ENCODE data around the gene C2orf49.
"Not testable (repeated sequence)": the region's sequence is repeated elsewhere in the genome, so short reads cannot be mapped to it uniquely, and the experiment has no call there.

C2orf49 gene

GRCh38 chr2:105323111-105323510 lies 14.2 kb upstream of the C2orf49 start:
- no peak for DNase-seq

DNA sequence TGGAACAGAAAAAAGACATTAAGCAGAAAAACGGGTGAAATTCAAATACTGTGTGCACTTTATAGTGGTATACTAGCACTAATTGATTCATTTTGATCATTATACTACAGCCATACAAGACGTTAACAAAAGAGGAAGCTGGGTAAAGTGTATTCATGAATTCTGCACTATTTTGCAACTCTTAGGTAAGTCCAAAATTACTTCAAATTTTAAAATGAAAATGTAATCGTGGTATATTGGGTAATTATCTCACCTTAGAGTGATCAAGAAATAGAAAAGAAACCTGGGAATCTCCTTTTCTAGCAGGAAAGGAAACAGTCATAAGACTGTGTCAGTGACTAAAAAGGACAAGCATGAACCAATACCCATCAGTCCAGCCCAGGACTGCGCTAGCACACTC lies 13.2 kb upstream of the C2orf49 start:
- DNase-seq, result no peak

DNA sequence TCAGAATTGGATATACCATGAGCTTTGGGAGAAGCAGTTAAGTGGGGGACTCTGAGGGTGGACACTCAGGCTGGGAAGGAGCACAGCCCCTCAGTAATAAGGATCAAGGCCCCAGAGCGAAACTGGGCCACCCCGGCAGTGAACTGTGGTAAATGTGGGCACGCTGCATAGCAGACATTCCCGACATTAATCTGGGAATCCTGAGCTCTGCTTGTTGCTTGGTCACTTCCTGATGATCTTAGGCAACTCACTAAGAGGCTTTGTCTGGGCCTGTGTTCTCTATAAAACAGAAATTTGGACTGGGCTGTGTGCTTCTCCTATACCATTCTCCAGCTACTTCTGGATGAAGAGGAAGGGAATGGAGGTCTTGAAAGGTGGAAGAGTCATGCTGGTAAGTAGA lies 12.6 kb upstream of the C2orf49 start:
- DNase-seq, result no peak

- no peak for DNase-seq
These were observed 11.9 kb upstream of the C2orf49 start for GRCh38 chr2:105325389-105325963.

DNA sequence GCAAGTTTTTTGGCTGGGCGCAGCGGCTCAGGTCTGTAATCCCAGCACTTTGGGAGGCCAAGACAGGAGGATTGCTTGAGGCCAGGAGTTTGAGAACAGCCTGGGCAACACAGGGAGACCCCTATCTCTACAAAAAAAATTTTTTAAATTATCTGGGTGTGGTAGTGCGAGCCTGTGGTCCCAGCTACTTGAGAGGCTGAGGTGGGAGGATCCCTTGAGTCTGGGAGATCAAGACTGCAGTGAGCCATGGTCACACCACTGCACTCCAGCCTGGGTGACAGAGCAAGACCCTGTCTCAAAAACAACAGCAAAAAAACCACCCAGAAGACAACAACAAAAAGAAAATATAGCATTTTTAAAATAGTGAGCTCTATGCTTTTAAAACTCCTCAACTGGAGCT lies 10.1 kb upstream of the C2orf49 start:
- DNase-seq, result not testable (repeated sequence)

- DNase-seq, result no peak
These were observed 9.7 kb upstream of the C2orf49 start for GRCh38 chr2:105327690-105328089.

DNA sequence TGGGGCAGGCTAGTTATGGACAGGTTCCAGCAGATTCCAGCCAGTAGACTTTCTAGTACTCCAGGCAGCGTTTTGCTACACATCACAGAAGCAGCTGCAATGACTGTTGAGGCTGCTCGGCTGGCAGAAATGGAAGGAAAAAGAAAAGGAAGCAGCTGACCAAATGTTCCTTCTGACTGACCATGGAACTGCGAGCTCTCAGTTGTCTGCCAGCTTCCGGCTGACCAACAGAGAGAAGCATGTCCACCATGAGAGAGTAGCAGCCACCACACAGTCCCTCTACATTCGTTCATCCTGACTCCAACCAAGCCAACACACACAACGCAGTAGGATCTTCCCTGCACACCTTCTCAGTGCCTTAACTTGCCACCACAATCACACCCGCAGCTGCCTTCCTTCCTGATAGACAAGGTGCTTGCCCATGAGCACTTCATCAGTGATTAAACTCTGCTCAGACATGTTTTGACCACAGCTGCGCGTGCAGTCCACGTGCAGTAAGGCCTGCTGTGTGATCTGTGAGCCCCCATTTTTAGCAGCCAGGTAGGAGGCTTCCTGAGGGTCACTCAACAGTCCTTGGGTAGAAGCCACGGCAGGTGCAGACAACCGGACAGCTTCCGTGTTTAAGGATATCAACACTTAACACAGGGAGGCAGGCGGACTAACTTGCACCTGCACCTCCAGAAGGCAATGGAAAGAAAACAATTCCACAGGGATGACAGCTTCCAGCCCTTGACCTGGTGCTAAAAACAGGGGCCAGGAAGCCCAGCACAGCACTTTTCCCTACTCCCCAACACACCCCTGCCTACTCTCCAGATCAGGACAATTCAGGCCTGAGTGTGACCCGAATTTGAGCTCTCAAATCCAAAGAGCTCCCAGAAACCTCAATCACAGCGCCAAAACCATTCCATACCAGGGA lies 8.8 kb upstream of the C2orf49 start:
- DNase-seq, result peak; percentile 26

- no peak for DNase-seq
These were observed 8.2 kb upstream of the C2orf49 start for GRCh38 chr2:105329197-105329554.

- DNase-seq, result peak; percentile 33
These were observed 7.5 kb upstream of the C2orf49 start, which contains the start of gene TGFBRAP1 for GRCh38 chr2:105329561-105330495. TSS of gene TGFBRAP1 (minus strand) at chr2:105329735. CDS start at chr2:105308301, 21,434 bp downstream.

DNA sequence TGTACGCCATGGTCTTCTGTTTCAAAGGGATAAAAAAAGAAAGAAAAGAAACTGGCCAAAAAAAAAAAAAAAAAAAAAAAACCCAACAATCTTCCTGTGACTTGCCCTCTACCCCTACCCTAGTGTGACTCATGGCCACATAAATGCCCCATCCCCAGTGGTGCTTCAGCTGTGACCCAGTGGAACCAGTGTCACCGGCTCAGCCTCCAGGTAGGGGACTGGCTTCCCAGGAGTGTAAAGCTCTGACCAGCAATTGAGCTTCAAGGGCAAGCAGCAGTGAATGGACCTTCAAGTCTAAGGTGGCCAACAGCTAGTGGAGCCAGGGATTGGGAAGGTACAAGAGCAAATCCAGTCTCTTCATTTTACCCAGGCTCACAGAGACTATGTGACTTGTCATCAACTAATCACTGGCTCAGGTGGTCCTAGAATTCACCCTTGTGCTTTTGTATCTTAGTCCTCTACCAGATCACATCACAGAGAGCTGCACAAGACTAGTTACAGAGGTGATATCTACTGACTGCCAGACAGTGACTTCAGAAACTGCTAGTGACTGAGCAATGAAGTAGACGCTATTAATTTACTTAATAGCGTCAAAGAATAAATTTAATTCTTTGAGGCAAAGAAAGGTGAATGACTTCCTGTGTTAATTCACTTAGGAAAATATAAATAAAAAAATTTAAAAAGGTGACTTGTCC lies 6.5 kb upstream of the C2orf49 start:
- no peak for DNase-seq

GRCh38 chr2:105334211-105334610 lies 3.1 kb upstream of the C2orf49 start:
- no peak for DNase-seq

DNA sequence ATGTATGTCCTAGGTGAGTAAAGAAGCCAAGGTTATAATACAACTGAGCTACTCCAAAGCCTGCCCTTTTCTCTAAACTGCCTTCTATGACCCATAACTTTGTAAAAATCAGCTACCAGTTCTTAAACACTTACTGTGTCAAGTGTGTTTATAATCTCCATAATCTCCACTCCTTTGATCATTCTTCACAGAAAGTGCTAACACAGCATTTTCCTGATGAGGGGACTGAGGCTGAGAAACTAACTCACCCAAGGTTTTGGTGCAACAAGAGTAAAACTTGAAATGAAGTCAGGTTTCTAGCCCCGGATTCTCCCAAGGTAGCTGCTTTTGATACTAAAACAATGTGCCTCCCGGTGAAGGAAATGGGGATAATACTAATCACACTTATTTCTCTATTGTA lies 1.9 kb upstream of the C2orf49 start:
- DNase-seq, result no peak

DNA sequence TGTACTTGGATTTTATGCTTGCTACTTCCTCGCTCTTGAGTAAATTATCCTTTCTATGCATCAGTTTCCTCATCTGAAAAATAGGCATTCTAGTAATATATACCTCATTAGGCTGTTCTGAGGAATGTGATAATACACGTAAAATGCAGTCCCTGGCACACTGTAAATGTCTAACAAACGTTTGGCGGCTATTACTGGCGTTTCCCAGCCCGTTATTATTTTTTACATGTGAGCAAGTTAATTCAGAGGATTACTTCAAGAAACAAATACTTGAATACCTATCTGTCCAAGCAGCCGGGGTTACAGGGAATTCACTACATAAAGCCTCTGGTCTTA lies 586 bp upstream of the C2orf49 start:
- no peak for DNase-seq

GRCh38 chr2:105338020-105338385 lies 663 bp downstream of the C2orf49 start:
- no peak for DNase-seq

- DNase-seq, result no peak
These were observed 2.1 kb downstream of the C2orf49 start for GRCh38 chr2:105339414-105339813.

DNA sequence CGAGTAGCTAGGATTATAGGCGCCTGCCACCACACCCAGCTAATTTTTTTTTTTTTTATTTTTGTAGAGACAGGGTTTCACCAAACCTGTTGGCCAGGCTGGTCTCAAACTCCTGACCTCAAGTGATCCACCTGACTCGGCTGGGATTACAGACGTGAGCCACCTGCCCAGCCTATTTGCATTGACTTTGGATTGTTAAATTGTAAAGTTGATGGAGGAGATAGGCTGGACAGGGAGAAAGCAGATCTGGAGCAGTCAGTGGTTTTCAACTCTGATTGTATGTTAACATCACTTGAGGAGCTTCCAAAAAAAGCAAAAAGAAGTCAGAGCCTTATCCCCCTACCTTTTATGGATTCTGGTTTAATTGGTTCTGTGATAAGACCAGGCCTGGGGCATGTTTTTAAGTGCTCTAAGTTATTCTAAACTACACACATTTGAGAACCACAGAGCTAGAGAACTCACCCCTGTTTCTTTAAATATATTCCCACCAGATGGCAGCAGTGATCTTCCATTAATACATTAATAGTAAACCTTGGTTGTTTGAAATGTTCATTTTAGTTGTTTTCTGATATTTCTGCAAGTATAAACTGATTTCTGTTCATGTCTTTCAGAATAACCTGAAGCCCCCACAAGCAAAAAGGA lies 7.5 kb downstream of the C2orf49 start:
- DNase-seq, result peak; percentile 24

DNA sequence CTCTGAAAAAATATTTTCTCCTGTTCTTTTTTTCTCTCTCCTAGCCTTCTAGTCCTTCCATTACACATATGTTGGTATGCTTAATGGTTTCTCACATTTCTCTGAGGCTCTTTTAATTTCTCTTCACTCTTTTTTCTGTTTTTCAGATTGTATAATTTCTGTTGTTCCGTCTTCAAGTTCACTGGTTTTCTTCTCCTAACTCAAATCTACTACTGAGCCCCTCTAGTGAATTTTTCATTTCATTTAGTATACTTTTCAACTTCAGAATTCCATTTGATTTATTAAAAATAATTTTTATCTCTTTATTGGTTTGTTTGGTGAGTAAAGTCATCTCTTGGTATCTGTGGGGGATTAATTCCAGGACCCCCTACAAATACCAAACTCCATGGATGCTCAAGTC lies 19.8 kb downstream of the C2orf49 start:
- DNase-seq, result no peak

DNA sequence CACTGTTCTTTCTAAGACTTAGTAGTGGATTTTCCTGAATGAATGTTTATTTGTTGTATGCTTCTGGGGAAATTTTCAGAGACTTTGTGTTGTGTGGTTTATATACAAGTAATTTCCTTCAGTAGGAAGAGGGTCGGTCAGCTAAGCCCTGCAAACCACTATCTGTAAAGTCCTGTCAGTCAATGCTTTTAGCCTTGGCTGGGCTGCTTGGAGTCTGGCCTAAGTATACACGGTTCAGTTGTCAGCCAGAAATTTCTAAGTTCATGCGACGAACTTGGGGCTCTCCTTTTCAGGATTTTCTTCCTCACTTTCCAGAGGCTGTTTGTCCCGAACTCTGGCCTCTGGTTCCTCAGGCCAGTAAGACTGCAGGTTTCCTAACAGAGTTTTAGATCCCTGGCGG lies 21.3 kb downstream of the C2orf49 start:
- DNase-seq, result no peak

DNA sequence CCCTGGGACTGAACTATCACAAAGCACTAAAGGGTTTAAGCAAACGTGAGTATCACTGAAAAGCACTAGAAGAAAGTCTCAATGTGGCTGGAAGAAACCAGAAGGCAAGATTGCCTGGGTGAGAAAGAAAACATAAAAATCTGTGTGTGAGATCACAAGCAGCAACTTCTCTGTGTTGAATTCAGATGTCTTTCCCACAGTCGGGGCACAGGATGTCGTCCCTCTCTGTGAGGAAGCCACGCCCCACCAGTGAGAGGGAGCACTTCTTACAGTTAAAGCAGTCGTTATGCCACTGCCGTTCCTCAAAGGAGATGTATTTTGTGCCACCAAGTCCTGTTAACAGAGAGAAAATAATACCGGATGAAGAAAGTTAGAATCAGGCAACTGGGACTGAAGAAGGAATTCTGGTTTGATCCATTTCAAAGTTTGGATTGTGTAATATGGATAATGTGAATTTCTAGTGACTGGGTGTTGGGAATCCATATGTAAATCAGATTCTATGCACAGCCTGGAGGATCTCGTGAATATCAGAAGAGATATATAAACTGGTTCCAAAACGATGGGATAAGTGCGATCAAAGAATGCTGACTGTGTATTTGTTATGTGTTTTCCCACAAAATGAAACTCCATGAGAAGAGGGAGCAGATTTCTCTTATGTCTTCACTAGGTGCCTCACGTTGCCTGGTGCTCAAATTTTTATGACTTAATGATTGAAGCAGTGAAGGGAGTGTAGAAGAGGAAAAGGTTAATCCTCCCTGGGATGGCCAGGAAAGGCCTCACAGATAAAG lies 24.0 kb downstream of the C2orf49 start:
- peak; percentile 5 for DNase-seq

DNA sequence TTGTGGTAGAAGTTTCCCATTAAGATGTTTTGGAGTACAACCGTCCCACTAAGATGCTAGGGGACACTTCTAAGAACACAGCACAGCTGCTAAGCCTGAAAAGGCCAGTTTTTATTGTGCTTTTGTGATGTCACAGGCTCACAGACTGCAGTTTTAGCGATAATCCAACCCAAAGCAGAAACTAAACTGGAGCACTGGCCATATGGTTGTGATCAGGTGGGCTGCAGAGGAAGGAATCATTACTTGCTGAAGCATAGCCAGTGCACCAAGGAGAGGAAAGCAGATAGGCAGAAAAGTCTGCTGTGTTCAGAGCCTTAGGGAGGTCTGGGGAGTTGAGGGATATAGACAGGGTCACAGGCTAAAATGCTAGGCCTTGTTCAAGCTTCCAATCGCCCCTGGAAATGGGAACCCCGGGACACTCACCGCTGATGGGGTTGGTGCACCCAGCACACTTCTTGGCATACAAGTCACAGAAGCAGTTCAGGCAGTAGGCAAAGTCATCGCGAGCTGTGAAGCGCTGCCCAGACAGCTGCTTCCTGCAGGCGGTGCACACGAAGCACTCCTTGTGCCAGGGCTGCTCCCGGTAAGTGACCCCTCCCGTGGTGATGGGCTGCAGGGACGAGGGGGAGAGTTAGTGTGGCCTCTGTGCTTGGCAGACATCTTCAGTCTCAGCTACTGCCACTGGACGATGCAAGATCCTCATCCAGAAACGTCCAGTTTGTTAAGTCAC lies 25.7 kb downstream of the C2orf49 start:
- DNase-seq, result no peak
